ENCODE data around the gene EPC1.

GRCh38 chr10:32326680-32327363 is 20.1 kb downstream of the EPC1 start:
- TF ChIP-seq ARNTL (CRISPR knock-in tag; IDR thresholded peaks at IDR 0.05; ENCODE audit: borderline replicate concordance, low read depth) (no peak), TSHZ2 (CRISPR knock-in tag; IDR thresholded peaks at IDR 0.05) (no peak), ZNF8 (CRISPR knock-in tag; IDR thresholded peaks at IDR 0.05) (no peak), ZNF70 (CRISPR knock-in tag; IDR thresholded peaks at IDR 0.05) (no peak), ZC3H10 (CRISPR knock-in tag; IDR thresholded peaks at IDR 0.05) (no peak), OSR1 (CRISPR knock-in tag; IDR thresholded peaks at IDR 0.05) (no peak), PATZ1 (CRISPR knock-in tag; IDR thresholded peaks at IDR 0.05; ENCODE audit: borderline replicate concordance) (no peak), SNAI2 (CRISPR knock-in tag; IDR thresholded peaks at IDR 0.05) (no peak), ZFP3 (CRISPR knock-in tag; IDR thresholded peaks at IDR 0.05) (no peak), CREB5 (CRISPR knock-in tag; IDR thresholded peaks at IDR 0.05; ENCODE audit: low read depth) (no peak), RARB (CRISPR knock-in tag; IDR thresholded peaks at IDR 0.05) (no peak), CSDC2 (CRISPR knock-in tag; IDR thresholded peaks at IDR 0.05) (no peak), ISL1 (CRISPR knock-in tag; IDR thresholded peaks at IDR 0.05) (no peak)

Measured in SK-N-SH treated with all-trans-retinoic acid at 6 μM for 48 hours (cell line).